Coronary artery (tissue), 2 donors: ENCODE data around the gene PI4KA.
"Not testable (repeated sequence)": the region's sequence is repeated elsewhere in the genome, so short reads cannot be mapped to it uniquely, and the experiment has no call there.

Source experiments
- DNase-seq: peaks from one replicate; pipeline ENCODE4 v3.0.0-alpha.2; 2017; ENCODE audit warnings: low spot score
- H3K27ac ChIP-seq, 2 donors: fragments of 200-600 bp; sonication (generic); one replicate each; pipeline ENCODE4 v1.5.1; 2016 to 2019
- H3K4me3 ChIP-seq: fragments of 200-600 bp; sonication (generic); 2 replicates; pipeline ENCODE4 v1.5.1; 2016; ENCODE audit warnings: mild to moderate bottlenecking, moderate library complexity
- CTCF ChIP-seq: fragments of 200-600 bp; sonication (generic); IDR thresholded peaks from one replicate; pipeline ENCODE4 v1.5.1; 2019; ENCODE audit warnings: antibody characterized with exemption

Gene PI4KA

GRCh38 chr22:20668769-20669168 is 189.8 kb downstream of the PI4KA start:
- not testable (repeated sequence) for H3K4me3 ChIP-seq, H3K27ac ChIP-seq
- DNase-seq = peak; percentile 52

- DNase-seq = peak; percentile 43
- not testable (repeated sequence) for H3K4me3 ChIP-seq, H3K27ac ChIP-seq
Observed at GRCh38 chr22:20668226-20668625, 190.4 kb downstream of the PI4KA start.

- not testable (repeated sequence) for DNase-seq, H3K27ac ChIP-seq, H3K4me3 ChIP-seq
Observed at GRCh38 chr22:20667548-20667947, 191.1 kb downstream of the PI4KA start.

- no peak for DNase-seq
- TF ChIP-seq CTCF = no peak
- H3K4me3 ChIP-seq = no peak overlapping the region
- H3K27ac ChIP-seq = no peak overlapping the region
Observed at GRCh38 chr22:20666560-20666959, 192.1 kb downstream of the PI4KA start.

- H3K4me3 ChIP-seq = no peak overlapping the region
- DNase-seq = peak; percentile 29
- no peak for TF ChIP-seq CTCF
- H3K27ac ChIP-seq = no peak overlapping the region
Observed at GRCh38 chr22:20664594-20664959, 194.0 kb downstream of the PI4KA start.

- peak; percentile 41 for DNase-seq
- TF ChIP-seq CTCF = no peak
- Histone ChIP-seq H3K27ac (no peak overlapping the region), H3K4me3 (no peak overlapping the region)
Observed at GRCh38 chr22:20663941-20664593, 194.5 kb downstream of the PI4KA start.

GRCh38 chr22:20663137-20663828 is 195.3 kb downstream of the PI4KA start:
- DNase-seq = no peak
- Histone ChIP-seq H3K4me3 (no peak overlapping the region), H3K27ac (no peak overlapping the region)
- TF ChIP-seq CTCF = no peak

- DNase-seq, H3K4me3 ChIP-seq, H3K27ac ChIP-seq: not testable (repeated sequence)
Observed at GRCh38 chr22:20662524-20663036, 196.0 kb downstream of the PI4KA start.

- no peak overlapping the region for H3K27ac ChIP-seq
- no peak for DNase-seq
- no peak overlapping the region for H3K4me3 ChIP-seq
- no peak for TF ChIP-seq CTCF
Observed at GRCh38 chr22:20661473-20661872, 197.1 kb downstream of the PI4KA start.
